ENCODE results near the gene ASTN2.

GRCh38 chr9:117088140-117088539 lies 326.7 kb downstream of the ASTN2 start:
- TF ChIP-seq CTCF (IDR thresholded peaks at IDR 0.05; ENCODE audit: low read depth, low read length, poor library complexity, severe bottlenecking) = no peak
- no peak for TF ChIP-seq EZH2phosphoT487 (IDR thresholded peaks at IDR 0.05; ENCODE audit: borderline replicate concordance, low read length)

Measured in DOHH2 (cell line).